Testis (tissue), 3 donors: ENCODE measurements around the gene APLF. TPM values are rescaled to one million over a fixed set of nuclear protein-coding genes. Genes with fewer than 3 reads are reported as not detected.

Experiments
- DNase-seq: peaks from one replicate; pipeline ENCODE4 v3.0.0-alpha.2; 2019
- H3K27ac ChIP-seq, 2 donors: fragments of 200-600 bp; sonication (generic); one replicate each; pipeline ENCODE4 v1.5.1; 2019
- H3K27me3 ChIP-seq: fragments of 200-600 bp; sonication (generic); one replicate; pipeline ENCODE4 v1.5.1; 2019
- H3K36me3 ChIP-seq: fragments of 200-600 bp; sonication (generic); one replicate; pipeline ENCODE4 v1.5.1; 2017; ENCODE audit warnings: low read depth; ENCODE audit errors: missing control alignments
- H3K4me1 ChIP-seq: fragments of 200-600 bp; sonication (generic); one replicate; pipeline ENCODE4 v1.5.1; 2019
- H3K4me3 ChIP-seq, 2 donors: fragments of 200-600 bp; sonication (generic); one replicate each; pipeline ENCODE4 v1.5.1; 2017 to 2019
- H3K9me3 ChIP-seq: fragments of 200-600 bp; sonication (generic); one replicate; pipeline ENCODE4 v1.5.1; 2017
- POLR2A ChIP-seq: fragments of 450-650 bp; IDR thresholded peaks from one replicate; pipeline ENCODE4 v1.6.1; 2017; ENCODE audit warnings: antibody characterized with exemption, mild to moderate bottlenecking, moderate library complexity
- WGBS, 2 donors: methylation state at CpG; one replicate each; pipeline ENCODE4 v1.1.5; 2018; 5-methylcytosine and 5-hydroxymethylcytosine counted together
- intact Hi-C: fragments of 100-400 bp; cut with DNase I; formaldehyde crosslinking; loops from one replicate; pipeline ENCODE4 v1.15.1; 2023; ENCODE audit warnings: low total_unique reads
- polyA plus RNA-seq: library from polyadenylated mRNA; stranded (reverse); fragments of 350-450 nt; fragmentation: Illumina TruSeq; extraction: RNeasy Lipid Tissue Mini Kit (QIAGEN cat#74804); gene quantifications from one replicate; pipeline ENCODE4 v1.2.3, GENCODE V29; 2014; ENCODE audit warnings: low read depth, low replicate concordance; ENCODE audit not compliant: insufficient read depth
- total RNA-seq, 2 donors: library from RNA; depleted of rRNA; stranded (reverse); fragments of >200 nt; gene quantifications; one replicate each; pipeline ENCODE4 v1.2.3, GENCODE V29; 2016
- TF ChIP-seq, protein P1 (sequence below), 3 experiments: fragments of 450-650 bp in 2 of 3; fragments of 200-600 bp in 1 of 3; sonication (generic) in 1 of 3; IDR thresholded peaks; one replicate each; pipeline ENCODE4 v1.5.1; 2016 to 2019; ENCODE audit warnings: antibody characterized with exemption in 3 of 3, mild to moderate bottlenecking in 2 of 3, moderate library complexity in 1 of 3

APLF gene
- total and polyA plus RNA-seq, 3 donors from 2014 or later, result 6.6 to 21.7 (median 14.7) TPM

DNA sequence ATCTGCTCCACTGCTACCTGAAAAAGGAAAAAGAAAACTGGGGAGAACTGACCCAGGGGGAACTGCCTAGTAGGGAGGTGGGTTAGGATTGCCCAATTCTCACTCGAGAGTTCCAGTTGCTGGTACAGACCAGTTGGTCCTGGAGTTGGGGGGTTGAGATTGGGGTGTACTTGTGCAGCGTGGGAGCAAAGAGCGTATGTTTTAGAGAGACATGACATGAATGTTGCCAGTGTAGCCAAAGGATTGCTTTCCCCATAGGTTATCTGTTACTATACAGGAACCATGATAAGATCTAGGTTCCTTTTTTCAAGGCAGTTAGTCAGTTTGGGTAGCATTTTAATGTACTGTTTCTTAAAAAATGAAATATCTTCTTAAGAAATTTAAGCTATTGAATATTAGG is 68.6 kb downstream of the APLF start:
- no peaks in the 10 kb centered on the region for H3K27me3 ChIP-seq
- H3K9me3 ChIP-seq, result no peaks in the 10 kb centered on the region
- intact Hi-C loops, result no loop called here
- no peak overlapping the region for H3K4me3 ChIP-seq
- H3K36me3 ChIP-seq, result no peaks in the 10 kb centered on the region
- TF ChIP-seq, protein P1, sequence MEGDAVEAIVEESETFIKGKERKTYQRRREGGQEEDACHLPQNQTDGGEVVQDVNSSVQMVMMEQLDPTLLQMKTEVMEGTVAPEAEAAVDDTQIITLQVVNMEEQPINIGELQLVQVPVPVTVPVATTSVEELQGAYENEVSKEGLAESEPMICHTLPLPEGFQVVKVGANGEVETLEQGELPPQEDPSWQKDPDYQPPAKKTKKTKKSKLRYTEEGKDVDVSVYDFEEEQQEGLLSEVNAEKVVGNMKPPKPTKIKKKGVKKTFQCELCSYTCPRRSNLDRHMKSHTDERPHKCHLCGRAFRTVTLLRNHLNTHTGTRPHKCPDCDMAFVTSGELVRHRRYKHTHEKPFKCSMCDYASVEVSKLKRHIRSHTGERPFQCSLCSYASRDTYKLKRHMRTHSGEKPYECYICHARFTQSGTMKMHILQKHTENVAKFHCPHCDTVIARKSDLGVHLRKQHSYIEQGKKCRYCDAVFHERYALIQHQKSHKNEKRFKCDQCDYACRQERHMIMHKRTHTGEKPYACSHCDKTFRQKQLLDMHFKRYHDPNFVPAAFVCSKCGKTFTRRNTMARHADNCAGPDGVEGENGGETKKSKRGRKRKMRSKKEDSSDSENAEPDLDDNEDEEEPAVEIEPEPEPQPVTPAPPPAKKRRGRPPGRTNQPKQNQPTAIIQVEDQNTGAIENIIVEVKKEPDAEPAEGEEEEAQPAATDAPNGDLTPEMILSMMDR (IDR thresholded peaks at IDR 0.05), result no peak
- no peak for TF ChIP-seq POLR2A
- no peaks in the 10 kb centered on the region for H3K4me1 ChIP-seq
- DNase-seq, result no peak
- 84 to 92% methylated on average over 3 of the region's 3 CpGs for WGBS, 2 donors
- no peak overlapping the region for H3K27ac ChIP-seq

DNA sequence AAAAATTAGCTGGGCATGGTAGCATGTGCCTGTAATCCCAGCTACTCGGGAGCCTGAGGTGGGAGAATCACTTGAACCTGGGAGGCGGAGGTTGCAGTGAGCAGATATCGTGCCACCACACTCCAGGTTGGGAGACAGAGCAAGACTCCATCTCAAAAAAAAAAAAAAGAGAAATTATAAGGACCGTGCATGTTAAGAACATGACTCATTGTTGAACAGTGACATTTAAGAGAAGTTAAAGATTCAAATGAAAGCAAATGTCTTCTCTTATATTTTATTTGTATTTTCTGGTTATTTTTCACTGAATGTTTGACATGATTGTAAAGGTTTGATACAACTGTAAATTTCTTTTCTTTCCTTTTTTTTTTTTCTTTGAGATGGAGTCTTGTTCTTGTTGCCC is 69.6 kb downstream of the APLF start:
- H3K27ac ChIP-seq, result no peak overlapping the region
- H3K36me3 ChIP-seq, result no peaks in the 10 kb centered on the region
- H3K27me3 ChIP-seq, result no peaks in the 10 kb centered on the region
- no peak for DNase-seq
- H3K4me1 ChIP-seq, result no peaks in the 10 kb centered on the region
- no peak overlapping the region for H3K4me3 ChIP-seq
- H3K9me3 ChIP-seq, result no peaks in the 10 kb centered on the region
- intact Hi-C loops, result no loop called here
- TF ChIP-seq, protein P1 (IDR thresholded peaks at IDR 0.05), result no peak
- WGBS, 2 donors, result 86 to 93% methylated on average over 4 of the region's 4 CpGs

DNA sequence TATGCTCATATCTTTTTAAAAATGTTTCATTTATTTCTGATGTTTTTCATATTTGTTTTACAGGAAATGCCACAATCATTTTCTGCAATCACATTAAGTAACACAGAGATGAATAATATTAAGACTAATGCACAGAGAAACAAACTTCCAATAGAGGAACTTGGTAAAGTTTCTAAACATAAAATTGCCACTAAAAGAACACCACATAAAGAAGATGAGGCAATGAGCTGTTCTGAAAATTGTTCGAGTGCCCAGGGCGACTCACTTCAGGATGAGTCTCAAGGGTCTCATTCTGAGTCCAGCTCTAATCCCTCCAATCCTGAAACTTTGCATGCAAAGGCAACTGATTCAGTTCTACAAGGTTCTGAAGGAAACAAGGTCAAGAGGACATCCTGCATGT is 70.4 kb downstream of the APLF start:
- intact Hi-C loops, result no loop called here
- no peaks in the 10 kb centered on the region for H3K9me3 ChIP-seq

DNA sequence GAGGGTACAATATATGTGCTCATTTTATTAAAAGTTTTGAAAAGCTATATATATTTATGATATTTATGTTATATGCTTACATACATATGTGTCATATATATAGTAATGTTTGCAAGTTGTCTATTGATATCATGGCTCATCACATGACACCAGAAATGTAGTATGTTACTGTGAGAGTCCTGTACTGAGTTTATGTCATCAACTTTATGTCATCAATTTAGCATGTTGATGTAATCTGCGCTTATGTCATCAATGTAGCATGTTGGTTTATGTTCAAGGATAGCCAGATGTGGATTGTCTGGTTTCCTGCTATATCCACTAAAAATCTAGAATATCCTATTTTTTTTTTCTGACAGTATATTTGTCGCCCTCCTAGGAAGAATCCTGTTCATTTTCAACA is 77.4 kb downstream of the APLF start:
- Histone ChIP-seq H3K27ac (no peak overlapping the region), H3K4me3 (no peak overlapping the region), H3K27me3 (no peaks in the 10 kb centered on the region), H3K4me1 (no peaks in the 10 kb centered on the region), H3K9me3 (no peaks in the 10 kb centered on the region), H3K36me3 (no peaks in the 10 kb centered on the region)
- intact Hi-C loops, result no loop called here
- DNase-seq, result no peak
- WGBS, 2 donors, result 94 to 96% methylated on average over 2 of the region's 2 CpGs
- no peak for TF ChIP-seq POLR2A
- TF ChIP-seq, protein P1 (IDR thresholded peaks at IDR 0.05), result no peak

More for the DNA sequence above, 70.4 kb downstream of the APLF start:
- no peak for DNase-seq
- H3K27ac ChIP-seq, result no peak overlapping the region
- no peaks in the 10 kb centered on the region for H3K36me3 ChIP-seq
- no peak for TF ChIP-seq POLR2A
- TF ChIP-seq, protein P1 (IDR thresholded peaks at IDR 0.05), result no peak
- WGBS, 2 donors, result 82 to 93% methylated on average over 2 of the region's 2 CpGs
- H3K27me3 ChIP-seq, result no peaks in the 10 kb centered on the region
- H3K4me3 ChIP-seq, result no peak overlapping the region
- no peaks in the 10 kb centered on the region for H3K4me1 ChIP-seq

DNA sequence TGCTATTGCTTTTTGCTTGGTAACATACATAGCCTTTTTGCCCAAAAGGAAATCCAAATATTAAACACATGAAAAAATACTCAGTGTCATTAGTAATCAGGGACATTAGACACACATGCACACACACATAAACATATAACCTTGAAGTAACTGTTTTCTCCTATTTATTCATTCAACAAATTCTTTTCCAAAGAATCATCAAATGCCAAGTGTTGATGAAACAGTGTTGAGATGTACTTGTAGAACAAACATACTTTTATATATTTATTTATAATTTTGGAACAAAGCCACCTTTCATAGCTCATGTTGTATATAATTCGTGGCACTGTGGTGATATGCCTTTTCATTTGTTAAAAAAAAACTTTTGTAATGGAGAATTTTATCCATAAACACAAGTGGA is 81.0 kb downstream of the APLF start:
- Histone ChIP-seq H3K27ac (no peak overlapping the region), H3K9me3 (no peaks in the 10 kb centered on the region), H3K4me3 (no peak overlapping the region), H3K4me1 (no peaks in the 10 kb centered on the region), H3K36me3 (no peaks in the 10 kb centered on the region), H3K27me3 (no peaks in the 10 kb centered on the region)
- WGBS, 2 donors, result 67 to 69% methylated on average over 1 of the region's 1 CpG
- intact Hi-C loops, result no loop called here
- TF ChIP-seq POLR2A, result no peak
- TF ChIP-seq, protein P1 (IDR thresholded peaks at IDR 0.05), result no peak
- no peak for DNase-seq
